K562 (cell line): ENCODE results near the gene CHPF. TPM values are rescaled to one million over a fixed set of nuclear protein-coding genes. Genes with fewer than 3 reads are reported as not detected.

Source experiments
- CBX1 ChIP-seq: sonication (generic); IDR thresholded peaks from 2 replicates; pipeline ENCODE4 v1.6.1; 2016; ENCODE audit warnings: antibody characterized with exemption, low read depth, mild to moderate bottlenecking
- DMBX1 ChIP-seq: fragments of 250-450 bp; sonication (Bioruptor Pico); IDR thresholded peaks from 2 replicates; pipeline ENCODE4 v1.8.0; 2022; ENCODE audit warnings: inconsistent platforms, mild to moderate bottlenecking, moderate library complexity, borderline replicate concordance
- ESRRA ChIP-seq: fragments of 450-650 bp; IDR thresholded peaks from 2 replicates; pipeline ENCODE4 v1.6.1; 2014; ENCODE audit warnings: low read depth, mild to moderate bottlenecking, moderate library complexity, borderline replicate concordance
- GTF2F1 ChIP-seq: IDR thresholded peaks from 2 replicates; pipeline ENCODE4 v1.6.1; 2011; ENCODE audit warnings: low read depth, low read length, improper control_type of control experiment
- JUNB ChIP-seq: fragments of 450-650 bp; formaldehyde crosslinking; conservative IDR thresholded peaks from 2 replicates; pipeline ENCODE4 v1.4.0; 2020; ENCODE audit warnings: mild to moderate bottlenecking
- JUND ChIP-seq, 2 experiments: IDR thresholded peaks; 2 replicates in 1 of 2; 3 replicates in 1 of 2; pipeline ENCODE4 v1.6.1; 2011; ENCODE audit warnings: borderline replicate concordance in 2 of 2, low read depth in 2 of 2, low read length in 2 of 2, improper control_type of control experiment in 1 of 2, missing biosample characterization in 1 of 2, missing genetic modification characterization in 1 of 2, missing genetic modification reagents in 1 of 2
- MEF2A ChIP-seq: IDR thresholded peaks from 2 replicates; pipeline ENCODE4 v1.6.1; 2011; ENCODE audit warnings: low read depth, mild to moderate bottlenecking, low read length, moderate library complexity; ENCODE audit not compliant: control insufficient read depth
- NUFIP1 ChIP-seq: fragments of 450-650 bp; IDR thresholded peaks from 2 replicates; pipeline ENCODE4 v1.6.1; 2018; ENCODE audit not compliant: partially characterized antibody
- POLR2AphosphoS2 ChIP-seq: IDR thresholded peaks from 2 replicates; pipeline ENCODE4 v1.6.1; 2012; ENCODE audit warnings: low read length, improper control_type of control experiment
- SMARCB1 ChIP-seq: IDR thresholded peaks from 2 replicates; pipeline ENCODE4 v1.6.1; 2011; ENCODE audit warnings: improper control_type of control experiment, low read depth; ENCODE audit not compliant: insufficient read length
- SMC3 ChIP-seq: conservative IDR thresholded peaks from 2 replicates; pipeline ENCODE4 v1.6.1; 2011; ENCODE audit warnings: low read depth, low read length, improper control_type of control experiment; ENCODE audit not compliant: insufficient read depth
- TOE1 ChIP-seq, 2 experiments: fragments of 450-650 bp in 1 of 2; sonication (generic) in 1 of 2; formaldehyde crosslinking in 1 of 2; IDR thresholded peaks; 2 replicates each; pipeline versions ENCODE4 v1.7.1 to v1.8.0; 2016 to 2022; ENCODE audit warnings: borderline replicate concordance in 2 of 2, mild to moderate bottlenecking in 2 of 2, antibody characterized with exemption in 1 of 2, inconsistent platforms in 1 of 2, low read depth in 1 of 2, missing genetic modification reagents in 1 of 2, moderate library complexity in 1 of 2
- TRIM28 ChIP-seq: fragments of 450-650 bp; IDR thresholded peaks from 2 replicates; pipeline ENCODE4 v1.6.1; 2017
- ZNF830 ChIP-seq: fragments of 250-450 bp; sonication (Bioruptor Pico); IDR thresholded peaks from 2 replicates; pipeline ENCODE4 v1.5.0; 2021; ENCODE audit warnings: mild to moderate bottlenecking
- polyA plus RNA-seq, 8 experiments: library from polyadenylated mRNA; depleted of rRNA in 4 of 8; stranded (reverse) in 5 of 8; unstranded in 3 of 8; fragments of >200 nt; fragmentation: Nextera tagmentation in 2 of 8; fragmentation: Illumina TruSeq in 1 of 8; extraction: Ambion mirVana in 2 of 8; extraction: Trizol in 1 of 8; gene quantifications; 2 replicates each; pipeline versions ENCODE4 v1.2.1 to v1.2.3, GENCODE V29; 2011 to 2014; ENCODE audit warnings: inconsistent platforms in 1 of 8, missing spikeins in 1 of 8
- total RNA-seq, 7 experiments: library from RNA; depleted of rRNA in 6 of 7; stranded (reverse); fragments of >200 nt in 6 of 7; fragmentation: Illumina TruSeq in 2 of 7; extraction: Trizol in 2 of 7; gene quantifications; 2 replicates each; pipeline versions ENCODE4 v1.2.1 to v1.2.3, GENCODE V29; 2011 to 2021; ENCODE audit warnings: low replicate concordance in 1 of 7
- TF ChIP-seq, protein P1 (sequence below), 2 experiments: IDR thresholded peaks; 2 replicates each; pipeline ENCODE4 v1.6.1; 2012; ENCODE audit warnings: improper control_type of control experiment in 2 of 2, low read depth in 2 of 2, low read length in 2 of 2, borderline replicate concordance in 1 of 2
- TF ChIP-seq, protein P2 (sequence below), 3 experiments: fragments of 200-800 bp in 1 of 3; fragments of 250-450 bp in 1 of 3; fragments of 450-650 bp in 1 of 3; sonication (Bioruptor Pico) in 1 of 3; sonication (Bioruptor generic) in 1 of 3; formaldehyde crosslinking in 1 of 3; IDR thresholded peaks; 2 replicates each; pipeline versions ENCODE4 v1.6.1 to v1.8.0; 2016 to 2022; ENCODE audit warnings: mild to moderate bottlenecking in 2 of 3, missing genetic modification characterization in 2 of 3, missing compliant biosample characterization in 1 of 3, moderate library complexity in 1 of 3
- TF ChIP-seq, protein P3 (sequence below): sonication (generic); formaldehyde crosslinking; IDR thresholded peaks from 2 replicates; pipeline ENCODE4 v1.8.1; 2023; ENCODE audit warnings: mild to moderate bottlenecking, missing genetic modification reagents, moderate library complexity

CHPF gene
- total and polyA plus RNA-seq, 9 of the 15 experiments (the other 6 are each of a cell fraction or from before 2014, with no cell fraction given): 0.15 to 57.2 (median 7.9) TPM

DNA sequence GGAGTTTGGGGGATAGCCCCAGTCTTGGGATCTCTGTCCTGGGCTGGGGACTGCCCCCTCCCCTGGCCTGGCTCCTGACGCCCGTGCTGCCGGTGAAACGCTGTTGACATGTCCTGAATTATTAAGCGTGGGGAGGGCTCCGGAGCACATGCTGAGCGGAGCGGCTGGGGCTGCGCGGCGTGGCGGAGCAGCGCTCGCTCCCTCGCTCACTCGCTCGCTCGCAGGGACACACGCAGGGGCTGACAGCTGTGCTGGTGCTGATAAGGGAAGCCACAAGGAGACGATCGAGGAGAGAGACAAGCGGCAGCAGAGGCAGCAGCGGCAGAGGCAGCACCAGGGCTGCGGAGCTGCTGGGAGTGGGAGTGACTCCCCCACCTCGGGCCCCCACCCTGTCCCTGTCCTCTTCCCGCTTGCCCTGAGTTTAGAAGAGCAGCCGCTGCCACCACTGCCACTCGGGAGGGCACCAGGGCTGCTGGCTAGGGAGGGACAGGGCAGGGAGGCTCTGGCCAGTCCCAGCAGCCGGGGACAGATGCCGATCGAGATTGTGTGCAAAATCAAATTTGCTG, 29.3 kb downstream of the CHPF start, which contains the start of gene ASIC4 (continued):
- TF ChIP-seq SMARCB1: no peak
- TF ChIP-seq, protein P1, sequence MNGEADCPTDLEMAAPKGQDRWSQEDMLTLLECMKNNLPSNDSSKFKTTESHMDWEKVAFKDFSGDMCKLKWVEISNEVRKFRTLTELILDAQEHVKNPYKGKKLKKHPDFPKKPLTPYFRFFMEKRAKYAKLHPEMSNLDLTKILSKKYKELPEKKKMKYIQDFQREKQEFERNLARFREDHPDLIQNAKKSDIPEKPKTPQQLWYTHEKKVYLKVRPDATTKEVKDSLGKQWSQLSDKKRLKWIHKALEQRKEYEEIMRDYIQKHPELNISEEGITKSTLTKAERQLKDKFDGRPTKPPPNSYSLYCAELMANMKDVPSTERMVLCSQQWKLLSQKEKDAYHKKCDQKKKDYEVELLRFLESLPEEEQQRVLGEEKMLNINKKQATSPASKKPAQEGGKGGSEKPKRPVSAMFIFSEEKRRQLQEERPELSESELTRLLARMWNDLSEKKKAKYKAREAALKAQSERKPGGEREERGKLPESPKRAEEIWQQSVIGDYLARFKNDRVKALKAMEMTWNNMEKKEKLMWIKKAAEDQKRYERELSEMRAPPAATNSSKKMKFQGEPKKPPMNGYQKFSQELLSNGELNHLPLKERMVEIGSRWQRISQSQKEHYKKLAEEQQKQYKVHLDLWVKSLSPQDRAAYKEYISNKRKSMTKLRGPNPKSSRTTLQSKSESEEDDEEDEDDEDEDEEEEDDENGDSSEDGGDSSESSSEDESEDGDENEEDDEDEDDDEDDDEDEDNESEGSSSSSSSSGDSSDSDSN (IDR thresholded peaks at IDR 0.05; ENCODE audit: borderline replicate concordance in 1 of 2, low read depth in 2 of 2, low read length in 2 of 2): peak; percentile 49 to 91; a peak in 3 of 4 replicates
- 0 out of 2 replicates have a peak, but pooled peaks have one; percentile 10 for TF ChIP-seq SMC3
- TF ChIP-seq DMBX1: peak; percentile 79
- TF ChIP-seq GTF2F1: no peak
- no peak for TF ChIP-seq TRIM28
- TF ChIP-seq TOE1 (IDR thresholded peaks at IDR 0.05; ENCODE audit: borderline replicate concordance): no peak
- no peak for TF ChIP-seq TOE1 (CRISPR knock-in tag; IDR thresholded peaks at IDR 0.05; ENCODE audit: borderline replicate concordance, low read depth)
- no peak for TF ChIP-seq ZNF830 (CRISPR knock-in tag)
- TF ChIP-seq, protein P2, sequence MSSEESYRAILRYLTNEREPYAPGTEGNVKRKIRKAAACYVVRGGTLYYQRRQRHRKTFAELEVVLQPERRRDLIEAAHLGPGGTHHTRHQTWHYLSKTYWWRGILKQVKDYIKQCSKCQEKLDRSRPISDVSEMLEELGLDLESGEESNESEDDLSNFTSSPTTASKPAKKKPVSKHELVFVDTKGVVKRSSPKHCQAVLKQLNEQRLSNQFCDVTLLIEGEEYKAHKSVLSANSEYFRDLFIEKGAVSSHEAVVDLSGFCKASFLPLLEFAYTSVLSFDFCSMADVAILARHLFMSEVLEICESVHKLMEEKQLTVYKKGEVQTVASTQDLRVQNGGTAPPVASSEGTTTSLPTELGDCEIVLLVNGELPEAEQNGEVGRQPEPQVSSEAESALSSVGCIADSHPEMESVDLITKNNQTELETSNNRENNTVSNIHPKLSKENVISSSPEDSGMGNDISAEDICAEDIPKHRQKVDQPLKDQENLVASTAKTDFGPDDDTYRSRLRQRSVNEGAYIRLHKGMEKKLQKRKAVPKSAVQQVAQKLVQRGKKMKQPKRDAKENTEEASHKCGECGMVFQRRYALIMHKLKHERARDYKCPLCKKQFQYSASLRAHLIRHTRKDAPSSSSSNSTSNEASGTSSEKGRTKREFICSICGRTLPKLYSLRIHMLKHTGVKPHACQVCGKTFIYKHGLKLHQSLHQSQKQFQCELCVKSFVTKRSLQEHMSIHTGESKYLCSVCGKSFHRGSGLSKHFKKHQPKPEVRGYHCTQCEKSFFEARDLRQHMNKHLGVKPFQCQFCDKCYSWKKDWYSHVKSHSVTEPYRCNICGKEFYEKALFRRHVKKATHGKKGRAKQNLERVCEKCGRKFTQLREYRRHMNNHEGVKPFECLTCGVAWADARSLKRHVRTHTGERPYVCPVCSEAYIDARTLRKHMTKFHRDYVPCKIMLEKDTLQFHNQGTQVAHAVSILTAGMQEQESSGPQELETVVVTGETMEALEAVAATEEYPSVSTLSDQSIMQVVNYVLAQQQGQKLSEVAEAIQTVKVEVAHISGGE (CRISPR knock-in tag; IDR thresholded peaks at IDR 0.05): peak in 1 of 3 experiments; percentile 45; a peak in 2 of 6 replicates
- peak; percentile 36; the same call in 1 of the 2 replicates for TF ChIP-seq POLR2AphosphoS2
- TF ChIP-seq, protein P3, sequence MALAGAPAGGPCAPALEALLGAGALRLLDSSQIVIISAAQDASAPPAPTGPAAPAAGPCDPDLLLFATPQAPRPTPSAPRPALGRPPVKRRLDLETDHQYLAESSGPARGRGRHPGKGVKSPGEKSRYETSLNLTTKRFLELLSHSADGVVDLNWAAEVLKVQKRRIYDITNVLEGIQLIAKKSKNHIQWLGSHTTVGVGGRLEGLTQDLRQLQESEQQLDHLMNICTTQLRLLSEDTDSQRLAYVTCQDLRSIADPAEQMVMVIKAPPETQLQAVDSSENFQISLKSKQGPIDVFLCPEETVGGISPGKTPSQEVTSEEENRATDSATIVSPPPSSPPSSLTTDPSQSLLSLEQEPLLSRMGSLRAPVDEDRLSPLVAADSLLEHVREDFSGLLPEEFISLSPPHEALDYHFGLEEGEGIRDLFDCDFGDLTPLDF: no peak
- TF ChIP-seq ESRRA: peak; percentile 84; the same call in 1 of the 2 replicates
- TF ChIP-seq JUNB (CRISPR knock-in tag): no peak
- TF ChIP-seq CBX1: peak; percentile 26; the same call in 1 of the 2 replicates
- TF ChIP-seq MEF2A: peak; percentile 33; the same call in 1 of the 2 replicates
- TF ChIP-seq JUND (IDR thresholded peaks at IDR 0.05; ENCODE audit: borderline replicate concordance, low read depth, low read length): peak; percentile 72
- peak; percentile 43; the same call in 1 of the 3 replicates for TF ChIP-seq JUND (tag; IDR thresholded peaks at IDR 0.05; ENCODE audit: borderline replicate concordance, low read depth, low read length)
- no peak for TF ChIP-seq NUFIP1
